Left lung (tissue), 10 donors: ENCODE data around the gene SOS1. TPM values are rescaled to one million over a fixed set of nuclear protein-coding genes. Genes with fewer than 3 reads are reported as not detected.

ENCODE experiments used
- ATAC-seq: fragments of 200-7000 bp; cut with Tn5 transposase; one replicate; pipeline ENCODE4 v1.9.1; 2020; ENCODE audit warnings: moderate library complexity
- DNase-seq, 4 donors: peaks; one replicate each; pipeline ENCODE4 v3.0.0-alpha.2; 2013 to 2020
- H3K27ac ChIP-seq, 2 donors: fragments of 200-600 bp; sonication (generic) in 1 of 2; one replicate each; pipeline versions ENCODE4 v1.5.0 to v1.8.0; 2020 to 2021
- H3K27me3 ChIP-seq, 2 donors: fragments of 200-600 bp; sonication (generic) in 1 of 2; one replicate each; pipeline versions ENCODE4 v1.5.0 to v1.8.0; 2020 to 2021
- H3K36me3 ChIP-seq, 2 donors: fragments of 200-600 bp; sonication (generic) in 1 of 2; one replicate each; pipeline versions ENCODE4 v1.5.0 to v1.8.0; 2020 to 2021
- H3K4me1 ChIP-seq, 2 donors: fragments of 200-600 bp; one replicate each; pipeline ENCODE4 v1.8.0; 2021
- H3K4me3 ChIP-seq, 2 donors: fragments of 200-600 bp; sonication (generic) in 1 of 2; one replicate each; pipeline versions ENCODE4 v1.5.0 to v1.8.0; 2020 to 2021; ENCODE audit warnings: mild to moderate bottlenecking in 1 of 2
- H3K9me3 ChIP-seq, 2 donors: fragments of 200-600 bp; sonication (generic) in 1 of 2; one replicate each; pipeline versions ENCODE4 v1.5.0 to v1.8.0; 2020 to 2021
- intact Hi-C, 2 donors: fragments of 100-400 bp; cut with DNase I; formaldehyde crosslinking; loops; one replicate each; pipeline versions ENCODE4 v1.11.2 to v1.14.2; 2022
- polyA plus RNA-seq, 6 donors: library from polyadenylated mRNA; unstranded; fragments of 120-200 nt; gene quantifications; one replicate each; pipeline ENCODE4 v1.2.1, GENCODE V29; 2013; ENCODE audit not compliant: insufficient read length in 6 of 6
- total RNA-seq, 2 donors: library from RNA; stranded (reverse); fragmentation: NEBNext Ultra II Directional; extraction: Animal tissue kit (Norgen Biotek cat#: 25700); gene quantifications; one replicate each; pipeline ENCODE4 v1.2.1, GENCODE V29; 2021
- TF ChIP-seq, protein P1 (sequence below), 2 donors: fragments of 200-600 bp; sonication (generic) in 1 of 2; IDR thresholded peaks; one replicate each; pipeline versions ENCODE4 v1.5.0 to v1.8.0; 2021; ENCODE audit warnings: antibody characterized with exemption in 2 of 2
- donor health status: DM: no; HTN: yes; CAD: no.
- donor health status: DM: no; HTN: no; CAD: no.

The SOS1 gene
- total and polyA plus RNA-seq, 8 donors: 31.3 to 69.2 (median 60.7) TPM

DNA sequence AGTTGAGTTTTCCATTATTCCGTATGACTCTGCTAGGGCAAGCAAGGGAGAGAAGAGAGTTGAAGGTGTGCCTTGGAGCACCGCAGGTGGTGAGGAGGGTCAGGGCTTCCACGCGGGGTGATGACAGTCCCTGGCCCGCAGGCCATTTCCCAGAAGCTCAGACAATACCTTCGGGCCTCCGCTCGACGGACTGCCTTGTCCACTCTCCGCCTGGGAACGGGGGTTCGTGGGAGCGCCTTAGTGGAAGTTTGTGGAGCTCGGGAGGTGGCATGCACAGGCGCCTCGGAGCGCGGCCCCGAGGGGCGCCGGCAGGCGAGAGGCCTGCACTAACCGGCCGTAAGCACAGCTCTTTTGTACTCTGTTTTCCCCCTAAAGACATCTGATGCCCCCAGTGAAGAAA lies 161.4 kb downstream of the SOS1 start:
- Histone ChIP-seq H3K4me3 (peak overlapping the region; percentile 38 to 43), H3K4me1 (peaks cover 0 to 15% of the 10 kb centered on the region in 2 donors), H3K27ac (no peak overlapping the region), H3K9me3 (no peaks in the 10 kb centered on the region), H3K27me3 (peaks cover 0 to 11% of the 10 kb centered on the region in 2 donors), H3K36me3 (no peaks in the 10 kb centered on the region)
- TF ChIP-seq, protein P1, sequence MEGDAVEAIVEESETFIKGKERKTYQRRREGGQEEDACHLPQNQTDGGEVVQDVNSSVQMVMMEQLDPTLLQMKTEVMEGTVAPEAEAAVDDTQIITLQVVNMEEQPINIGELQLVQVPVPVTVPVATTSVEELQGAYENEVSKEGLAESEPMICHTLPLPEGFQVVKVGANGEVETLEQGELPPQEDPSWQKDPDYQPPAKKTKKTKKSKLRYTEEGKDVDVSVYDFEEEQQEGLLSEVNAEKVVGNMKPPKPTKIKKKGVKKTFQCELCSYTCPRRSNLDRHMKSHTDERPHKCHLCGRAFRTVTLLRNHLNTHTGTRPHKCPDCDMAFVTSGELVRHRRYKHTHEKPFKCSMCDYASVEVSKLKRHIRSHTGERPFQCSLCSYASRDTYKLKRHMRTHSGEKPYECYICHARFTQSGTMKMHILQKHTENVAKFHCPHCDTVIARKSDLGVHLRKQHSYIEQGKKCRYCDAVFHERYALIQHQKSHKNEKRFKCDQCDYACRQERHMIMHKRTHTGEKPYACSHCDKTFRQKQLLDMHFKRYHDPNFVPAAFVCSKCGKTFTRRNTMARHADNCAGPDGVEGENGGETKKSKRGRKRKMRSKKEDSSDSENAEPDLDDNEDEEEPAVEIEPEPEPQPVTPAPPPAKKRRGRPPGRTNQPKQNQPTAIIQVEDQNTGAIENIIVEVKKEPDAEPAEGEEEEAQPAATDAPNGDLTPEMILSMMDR (IDR thresholded peaks at IDR 0.05): no peak
- intact Hi-C loops: no loop called here
- ATAC-seq: no peak
- DNase-seq: peak in 1 of 4 donors; percentile 71

DNA sequence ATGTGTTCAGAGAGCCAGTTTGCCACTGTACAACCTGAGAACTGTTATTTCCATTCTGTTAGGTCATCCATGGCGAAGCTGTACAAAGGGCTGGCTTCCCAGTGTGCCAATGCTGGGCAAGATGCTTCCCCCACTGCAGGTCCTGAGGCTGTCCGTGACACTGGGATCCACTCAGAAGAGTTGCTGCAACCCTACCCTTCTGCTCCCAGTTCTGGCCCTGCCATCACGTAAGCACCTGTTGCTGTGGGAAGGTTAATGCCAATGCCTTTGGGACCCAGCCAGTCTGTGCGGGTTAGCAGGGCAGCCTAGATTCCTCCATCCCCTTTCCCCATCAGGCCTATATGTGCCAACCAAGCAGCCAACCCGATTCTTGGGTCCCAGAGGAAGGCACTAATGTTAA lies 162.9 kb downstream of the SOS1 start:
- Histone ChIP-seq H3K27ac (no peak overlapping the region), H3K36me3 (no peaks in the 10 kb centered on the region), H3K27me3 (peaks cover 0 to 11% of the 10 kb centered on the region in 2 donors), H3K4me3 (no peak overlapping the region), H3K9me3 (no peaks in the 10 kb centered on the region), H3K4me1 (peaks cover 0 to 15% of the 10 kb centered on the region in 2 donors)
- ATAC-seq (no peak), DNase-seq (no peak)
- TF ChIP-seq, protein P1 (IDR thresholded peaks at IDR 0.05): no peak
- intact Hi-C loops: no loop called here

DNA sequence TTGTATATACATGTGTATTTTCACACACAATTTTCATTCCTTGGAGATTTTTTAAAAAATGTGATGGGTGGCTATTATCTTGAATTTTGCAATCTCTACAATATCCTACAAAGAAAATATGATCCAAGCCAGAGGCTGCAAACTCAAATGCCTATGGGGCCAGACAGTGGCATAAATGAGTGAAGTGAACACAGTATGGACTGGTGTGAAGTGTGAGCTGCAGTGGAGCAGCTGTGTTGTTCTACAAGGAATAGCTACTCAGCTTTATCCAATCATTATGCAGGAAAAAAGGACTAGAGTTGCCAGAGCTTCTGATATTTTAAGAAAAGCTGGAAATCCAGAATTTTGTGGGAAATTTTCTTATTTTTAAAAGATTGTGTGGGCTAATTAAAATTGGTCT lies 169.1 kb downstream of the SOS1 start:
- Histone ChIP-seq H3K27ac (no peak overlapping the region), H3K4me1 (no peaks in the 10 kb centered on the region), H3K27me3 (no peaks in the 10 kb centered on the region), H3K36me3 (no peaks in the 10 kb centered on the region), H3K4me3 (no peak overlapping the region), H3K9me3 (no peaks in the 10 kb centered on the region)
- intact Hi-C loops: no loop called here
- DNase-seq: peak in 2 of 4 donors; percentile 48 to 84
- no peak for ATAC-seq
- TF ChIP-seq, protein P1 (IDR thresholded peaks at IDR 0.05): no peak

DNA sequence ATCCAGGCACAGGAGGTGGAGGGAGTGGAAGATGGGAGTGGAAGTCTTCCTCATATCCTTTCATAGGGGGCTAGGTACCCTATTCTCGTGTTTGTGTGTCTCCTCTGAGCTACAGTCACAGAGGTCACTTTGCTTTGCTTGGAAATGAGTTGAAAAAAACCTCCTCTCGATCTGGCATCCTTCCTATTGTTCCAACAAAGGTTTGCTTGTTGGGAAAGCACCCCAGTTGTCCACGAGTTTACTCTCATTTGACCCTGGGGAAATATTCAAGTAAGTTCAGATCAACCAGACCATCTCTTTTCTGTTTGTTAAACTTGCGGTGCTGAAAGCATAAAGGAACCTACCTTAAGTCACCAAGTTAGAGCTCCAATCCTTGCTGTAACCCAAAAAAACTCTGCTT lies 171.9 kb downstream of the SOS1 start:
- TF ChIP-seq, protein P1 (IDR thresholded peaks at IDR 0.05): no peak
- ATAC-seq: no peak

DNA sequence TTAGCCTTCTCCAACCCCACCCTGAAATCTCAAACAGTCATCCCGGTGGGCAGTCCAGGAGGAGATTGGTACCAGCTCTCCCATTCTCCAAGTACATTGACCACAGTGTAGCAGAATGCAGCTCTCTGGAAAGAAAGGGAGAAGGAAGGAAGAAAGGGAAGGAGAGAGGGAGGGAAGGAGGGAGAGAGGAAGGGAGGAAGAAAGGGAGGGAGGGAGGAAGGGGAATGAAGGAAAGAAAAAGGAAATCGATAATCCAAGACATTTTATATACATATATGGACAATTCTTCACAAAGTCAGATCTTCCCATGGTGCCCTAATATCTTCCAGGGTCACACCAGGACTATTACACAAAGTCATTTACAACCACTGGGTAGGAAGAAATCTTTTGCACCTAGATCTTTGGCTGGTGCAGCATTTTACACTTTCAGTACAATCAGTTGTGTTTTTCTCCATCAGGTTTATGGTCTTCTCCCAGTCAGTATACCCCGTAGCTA lies 172.4 kb downstream of the SOS1 start:
- Histone ChIP-seq H3K36me3 (no peaks in the 10 kb centered on the region), H3K27me3 (no peaks in the 10 kb centered on the region), H3K4me1 (peaks cover 0 to 4% of the 10 kb centered on the region in 2 donors), H3K27ac (no peak overlapping the region), H3K4me3 (no peak overlapping the region), H3K9me3 (no peaks in the 10 kb centered on the region)
- intact Hi-C loops: no loop called here
- DNase-seq (no peak), ATAC-seq (no peak)
- TF ChIP-seq, protein P1 (IDR thresholded peaks at IDR 0.05): no peak

More for the DNA sequence above, 171.9 kb downstream of the SOS1 start:
- Histone ChIP-seq H3K27ac (no peak overlapping the region), H3K9me3 (no peaks in the 10 kb centered on the region), H3K36me3 (no peaks in the 10 kb centered on the region), H3K4me3 (no peak overlapping the region), H3K27me3 (no peaks in the 10 kb centered on the region), H3K4me1 (peaks cover 0 to 4% of the 10 kb centered on the region in 2 donors)
- intact Hi-C loops: no loop called here
- DNase-seq: no peak
